ENCODE measurements around the gene HIBADH. TPM values are rescaled to one million over a fixed set of nuclear protein-coding genes. Genes with fewer than 3 reads are reported as not detected.

Gene HIBADH
- polyA plus RNA-seq, 1 donor (not counting 4 experiments of a cell fraction or from before 2014, with no cell fraction given) = 42.6 TPM

DNA sequence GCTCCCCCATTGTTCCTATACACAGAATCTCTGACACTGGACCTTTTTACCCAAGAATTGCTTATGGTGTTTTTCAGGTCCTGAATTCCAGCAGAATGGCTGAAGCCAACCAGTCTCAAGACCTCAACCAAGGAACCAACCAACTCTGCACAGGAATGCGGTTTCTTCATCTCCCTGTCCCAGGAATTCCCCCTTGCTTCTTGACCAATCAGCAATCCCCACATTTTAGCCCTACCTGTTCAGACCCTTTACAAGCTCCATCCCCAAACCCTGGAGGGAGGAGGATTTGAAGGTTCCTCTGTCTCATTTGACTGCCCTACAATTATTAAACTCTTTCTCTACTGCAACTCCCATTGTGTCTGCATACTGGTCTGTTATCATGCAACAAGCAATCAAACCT, 35.5 kb downstream of the HIBADH start:
- H2AFZ ChIP-seq (ENCODE audit: control insufficient read depth, low read length) = no peak overlapping the region
- no peak overlapping the region for H3K4me3 ChIP-seq (ENCODE audit: control insufficient read depth in 2 of 3, extremely low read depth in 1 of 3, insufficient read depth in 2 of 3, low read depth in 1 of 3, low read length in 3 of 3)
- peaks cover 0 to 5% of the 10 kb centered on the region in 2 experiments for H3K36me3 ChIP-seq (ENCODE audit: control insufficient read depth in 2 of 2, extremely low read depth in 1 of 2, insufficient read depth in 2 of 2, low read length in 2 of 2)
- TF ChIP-seq, protein P1, sequence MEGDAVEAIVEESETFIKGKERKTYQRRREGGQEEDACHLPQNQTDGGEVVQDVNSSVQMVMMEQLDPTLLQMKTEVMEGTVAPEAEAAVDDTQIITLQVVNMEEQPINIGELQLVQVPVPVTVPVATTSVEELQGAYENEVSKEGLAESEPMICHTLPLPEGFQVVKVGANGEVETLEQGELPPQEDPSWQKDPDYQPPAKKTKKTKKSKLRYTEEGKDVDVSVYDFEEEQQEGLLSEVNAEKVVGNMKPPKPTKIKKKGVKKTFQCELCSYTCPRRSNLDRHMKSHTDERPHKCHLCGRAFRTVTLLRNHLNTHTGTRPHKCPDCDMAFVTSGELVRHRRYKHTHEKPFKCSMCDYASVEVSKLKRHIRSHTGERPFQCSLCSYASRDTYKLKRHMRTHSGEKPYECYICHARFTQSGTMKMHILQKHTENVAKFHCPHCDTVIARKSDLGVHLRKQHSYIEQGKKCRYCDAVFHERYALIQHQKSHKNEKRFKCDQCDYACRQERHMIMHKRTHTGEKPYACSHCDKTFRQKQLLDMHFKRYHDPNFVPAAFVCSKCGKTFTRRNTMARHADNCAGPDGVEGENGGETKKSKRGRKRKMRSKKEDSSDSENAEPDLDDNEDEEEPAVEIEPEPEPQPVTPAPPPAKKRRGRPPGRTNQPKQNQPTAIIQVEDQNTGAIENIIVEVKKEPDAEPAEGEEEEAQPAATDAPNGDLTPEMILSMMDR (optimal IDR thresholded peaks at IDR 0.05 in 1 of 3, IDR thresholded peaks at IDR 0.05 in 1 of 3, conservative IDR thresholded peaks at IDR 0.05 in 1 of 3; ENCODE audit: extremely low read depth in 1 of 3, insufficient read depth in 2 of 3, low read length in 3 of 3) = no peak
- no peak for TF ChIP-seq EZH2 (IDR thresholded peaks at IDR 0.05; ENCODE audit: low read length)
- H3K4me2 ChIP-seq (ENCODE audit: control insufficient read depth, extremely low read depth, insufficient read depth, low read depth, low read length) = no peak overlapping the region
- no peaks in the 10 kb centered on the region for H3K9me1 ChIP-seq (ENCODE audit: control insufficient read depth, extremely low read depth, insufficient read depth, low read length)
- H3K4me1 ChIP-seq (ENCODE audit: control insufficient read depth, extremely low read depth, insufficient read depth, low read length) = no peaks in the 10 kb centered on the region
- no peaks in the 10 kb centered on the region for H3K79me2 ChIP-seq (ENCODE audit: control insufficient read depth, insufficient read depth, low read length)
- FAIRE-seq (no peak), DNase-seq (ENCODE audit: low read depth, low spot score) (no peak)
- no peaks in the 10 kb centered on the region for H3K27me3 ChIP-seq (ENCODE audit: control insufficient read depth, extremely low read depth, insufficient read depth, low read length)
- no peak overlapping the region for H3K9ac ChIP-seq (ENCODE audit: control insufficient read depth, extremely low read depth, insufficient read depth, low read length)
- dilution Hi-C loops (cut with MboI; ENCODE audit: extremely low pct_ligation_motif_present, low sequenced_read_pairs) = no loop called here
- H4K20me1 ChIP-seq (ENCODE audit: control insufficient read depth, extremely low read depth, insufficient read depth, low read length) = no peaks in the 10 kb centered on the region
- no peaks in the 10 kb centered on the region for H3K9me3 ChIP-seq (ENCODE audit: control insufficient read depth, low read depth, low read length)
- no peak overlapping the region for H3K27ac ChIP-seq (ENCODE audit: control insufficient read depth, insufficient read depth, low read length)

DNA sequence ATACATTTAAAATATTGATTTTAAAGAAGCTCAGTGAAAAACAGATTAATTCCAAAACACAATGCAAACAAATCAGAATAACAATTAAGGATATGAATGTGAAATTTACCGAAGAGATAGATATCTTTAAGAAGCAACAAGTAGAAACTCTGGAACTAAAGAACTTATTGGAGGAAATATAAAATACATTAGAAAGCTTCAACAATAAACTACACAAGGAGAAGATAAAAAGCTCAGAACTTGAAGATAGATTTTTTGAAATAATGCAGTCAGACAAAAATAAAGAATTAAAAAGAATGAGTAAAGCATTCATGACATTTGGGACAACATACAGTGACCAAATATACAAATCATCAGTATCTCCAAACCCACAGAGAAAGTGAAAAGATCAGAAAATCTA, 43.2 kb downstream of the HIBADH start:
- Histone ChIP-seq H3K79me2 (ENCODE audit: control insufficient read depth, insufficient read depth, low read length) (peaks cover 2% of the 10 kb centered on the region), H3K4me1 (ENCODE audit: control insufficient read depth, extremely low read depth, insufficient read depth, low read length) (no peaks in the 10 kb centered on the region), H3K9me3 (ENCODE audit: control insufficient read depth, low read depth, low read length) (no peaks in the 10 kb centered on the region), H3K27me3 (ENCODE audit: control insufficient read depth, extremely low read depth, insufficient read depth, low read length) (no peaks in the 10 kb centered on the region), H4K20me1 (ENCODE audit: control insufficient read depth, extremely low read depth, insufficient read depth, low read length) (no peaks in the 10 kb centered on the region), H3K4me3 (ENCODE audit: control insufficient read depth in 2 of 3, extremely low read depth in 1 of 3, insufficient read depth in 2 of 3, low read depth in 1 of 3, low read length in 3 of 3) (no peak overlapping the region), H3K9me1 (ENCODE audit: control insufficient read depth, extremely low read depth, insufficient read depth, low read length) (no peaks in the 10 kb centered on the region), H3K4me2 (ENCODE audit: control insufficient read depth, extremely low read depth, insufficient read depth, low read depth, low read length) (no peak overlapping the region), H2AFZ (ENCODE audit: control insufficient read depth, low read length) (no peak overlapping the region), H3K36me3 (ENCODE audit: control insufficient read depth in 2 of 2, extremely low read depth in 1 of 2, insufficient read depth in 2 of 2, low read length in 2 of 2) (peaks cover 0 to 2% of the 10 kb centered on the region in 2 experiments), H3K9ac (ENCODE audit: control insufficient read depth, extremely low read depth, insufficient read depth, low read length) (no peak overlapping the region), H3K27ac (ENCODE audit: control insufficient read depth, insufficient read depth, low read length) (no peak overlapping the region)
- TF ChIP-seq, protein P1 (optimal IDR thresholded peaks at IDR 0.05 in 1 of 3, IDR thresholded peaks at IDR 0.05 in 1 of 3, conservative IDR thresholded peaks at IDR 0.05 in 1 of 3; ENCODE audit: extremely low read depth in 1 of 3, insufficient read depth in 2 of 3, low read length in 3 of 3) = no peak
- no peak for TF ChIP-seq EZH2 (IDR thresholded peaks at IDR 0.05; ENCODE audit: low read length)
- no peak for DNase-seq (ENCODE audit: low read depth, low spot score)
- dilution Hi-C loops (cut with MboI; ENCODE audit: extremely low pct_ligation_motif_present, low sequenced_read_pairs) = no loop called here
- no peak for FAIRE-seq
